Measurements from ENCODE around the gene TNFAIP8L1.
A peak's percentile ranks its signal among the peaks of the same experiment; 100 is the strongest.

- TF ChIP-seq KLF16 (tag by site-specific recombination; IDR thresholded peaks at IDR 0.05): no peak
- TF ChIP-seq CTCF (tag by site-specific recombination; IDR thresholded peaks at IDR 0.05): peak; percentile 42; the same call in 1 of the 2 replicates
- TF ChIP-seq ZBTB1 (tag by site-specific recombination; IDR thresholded peaks at IDR 0.05): no peak
- no peak for TF ChIP-seq ZNF274 (IDR thresholded peaks at IDR 0.05; ENCODE audit: low read length)
- TF ChIP-seq ZNF274 (tag by site-specific recombination; IDR thresholded peaks at IDR 0.05; ENCODE audit: borderline replicate concordance): no peak
- TF ChIP-seq ZNF837 (tag by site-specific recombination; IDR thresholded peaks at IDR 0.05): no peak
- TF ChIP-seq BCL6B (tag by site-specific recombination; IDR thresholded peaks at IDR 0.05): no peak
- TF ChIP-seq ZNF510 (tag by site-specific recombination; IDR thresholded peaks at IDR 0.05; ENCODE audit: insufficient replicate concordance): no peak
- no peak for TF ChIP-seq SETDB1 (IDR thresholded peaks at IDR 0.05; ENCODE audit: insufficient read length, low read length)
- TF ChIP-seq RBAK (tag by site-specific recombination; IDR thresholded peaks at IDR 0.05): no peak
- TF ChIP-seq ZNF24 (tag by site-specific recombination; IDR thresholded peaks at IDR 0.05): no peak
- TF ChIP-seq ZNF707 (tag by site-specific recombination; IDR thresholded peaks at IDR 0.05): no peak
- TF ChIP-seq ZNF366 (tag by site-specific recombination; conservative IDR thresholded peaks at IDR 0.05): no peak
- no peak for TF ChIP-seq ZNF416 (tag by site-specific recombination; IDR thresholded peaks at IDR 0.05)
Observed at GRCh38 chr19:4589579-4590410, 49.5 kb upstream of the TNFAIP8L1 start.

Data from HEK293 (cell line).